ENCODE measurements around the gene TSEN34. TPM values are rescaled to one million over a fixed set of nuclear protein-coding genes. Genes with fewer than 3 reads are reported as not detected.
"Not testable (repeated sequence)": the region's sequence is repeated elsewhere in the genome, so short reads cannot be mapped to it uniquely, and the experiment has no call there.

The TSEN34 gene
- total RNA-seq, 3 donors from 2014 or later (not counting 1 experiment from before 2014, with no cell fraction given) = 11.5 to 16.7 (median 13.5) TPM

DNA sequence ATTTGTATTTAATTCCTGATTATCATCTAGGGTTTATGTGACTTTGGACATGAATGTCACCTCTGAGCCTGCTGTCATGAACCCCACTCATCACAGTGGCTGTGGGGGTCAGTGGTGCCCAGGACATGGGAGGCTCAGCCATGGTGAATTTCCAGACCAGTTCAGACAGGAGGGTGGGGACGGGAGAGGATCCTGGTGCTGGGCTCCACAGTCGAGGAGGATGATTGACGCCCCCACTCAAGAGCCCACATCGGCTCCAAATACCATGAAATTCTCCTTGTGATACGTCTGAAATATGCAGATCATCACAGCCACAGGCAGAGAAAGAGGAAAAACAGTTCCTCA is 32.8 kb downstream of the TSEN34 start:
- intact Hi-C loops (cut with micrococcal nuclease) = loop anchor here (2.0 kb wide), 1 partner anchor 23 kb away; no protein-coding TSS in a partner anchor
- WGBS (ENCODE audit: insufficient coverage) = 71% methylated on average over 4 of the region's 5 CpGs
- H3K4me1 Mint-ChIP-seq; H3K27me3 ChIP-seq (ENCODE audit: control insufficient read depth, insufficient read depth, low read length); H3K27ac ChIP-seq (ENCODE audit: low read length); H3K4me3 Mint-ChIP-seq; H3K36me3 ChIP-seq (ENCODE audit: control insufficient read depth, insufficient read depth, low read length); H3K27ac Mint-ChIP-seq; DNase-seq; H3K4me3 ChIP-seq (ENCODE audit: low read length); H3K9me3 ChIP-seq (ENCODE audit: control insufficient read depth, insufficient read depth, low read length); H3K9me3 Mint-ChIP-seq; H3K36me3 Mint-ChIP-seq; ATAC-seq: not testable (repeated sequence)
- peaks cover 14 to 15% of the 10 kb centered on the region in 2 donors for H3K27me3 Mint-ChIP-seq (ENCODE audit: low read depth in 2 of 2)
- H3K4me1 ChIP-seq (ENCODE audit: control insufficient read depth, insufficient read depth, low read length) = peaks cover 16% of the 10 kb centered on the region

GRCh38 chr19:54224619-54225018 is 33.5 kb downstream of the TSEN34 start:
- H3K4me3 Mint-ChIP-seq; H3K36me3 Mint-ChIP-seq; H3K9me3 ChIP-seq (ENCODE audit: control insufficient read depth, insufficient read depth, low read length); H3K4me3 ChIP-seq (ENCODE audit: low read length); H3K36me3 ChIP-seq (ENCODE audit: control insufficient read depth, insufficient read depth, low read length); ATAC-seq; DNase-seq; H3K4me1 Mint-ChIP-seq; H3K27ac Mint-ChIP-seq; H3K27me3 ChIP-seq (ENCODE audit: control insufficient read depth, insufficient read depth, low read length); H3K27ac ChIP-seq (ENCODE audit: low read length); H3K9me3 Mint-ChIP-seq; intact Hi-C loops (cut with micrococcal nuclease): not testable (repeated sequence)
- WGBS (ENCODE audit: insufficient coverage) = 88% methylated on average over 10 of the region's 10 CpGs
- H3K4me1 ChIP-seq (ENCODE audit: control insufficient read depth, insufficient read depth, low read length) = peaks cover 16% of the 10 kb centered on the region
- peaks cover 18 to 19% of the 10 kb centered on the region in 2 donors for H3K27me3 Mint-ChIP-seq (ENCODE audit: low read depth in 2 of 2)

DNA sequence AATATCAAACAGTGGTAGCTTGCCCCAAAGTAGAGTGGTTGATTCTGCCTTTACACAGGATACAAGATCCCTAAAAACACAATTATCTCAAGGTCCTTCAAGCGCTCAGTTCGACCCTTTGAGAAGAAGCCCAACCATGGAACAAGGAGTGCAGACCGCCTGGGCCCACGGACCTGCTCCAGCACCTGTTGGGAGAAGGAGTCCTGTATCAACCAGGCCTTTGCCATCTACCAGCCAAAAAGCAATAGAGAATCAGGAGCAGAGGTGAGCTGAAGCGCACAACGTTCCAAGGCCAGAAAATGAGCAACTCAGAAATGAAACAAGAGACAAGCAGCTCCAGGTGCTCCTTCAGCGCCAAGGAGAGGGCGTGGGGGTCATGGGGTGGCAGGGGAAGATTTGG is 38.0 kb downstream of the TSEN34 start:
- Mint-ChIP-seq H3K4me1 (peaks cover 5 to 6% of the 10 kb centered on the region in 2 donors), H3K36me3 (no peaks in the 10 kb centered on the region), H3K9me3 (no peaks in the 10 kb centered on the region), H3K4me3 (no peak overlapping the region), H3K27me3 (ENCODE audit: low read depth in 2 of 2) (peaks cover 20 to 32% of the 10 kb centered on the region in 2 donors), H3K27ac (no peak overlapping the region)
- no peak for ATAC-seq
- intact Hi-C loops (cut with micrococcal nuclease) = no loop called here
- H3K4me1 ChIP-seq (ENCODE audit: control insufficient read depth, insufficient read depth, low read length) = peaks cover 6% of the 10 kb centered on the region
- no peaks in the 10 kb centered on the region for H3K36me3 ChIP-seq (ENCODE audit: control insufficient read depth, insufficient read depth, low read length)
- DNase-seq = no peak
- H3K27ac ChIP-seq (ENCODE audit: low read length) = no peak overlapping the region
- no peaks in the 10 kb centered on the region for H3K9me3 ChIP-seq (ENCODE audit: control insufficient read depth, insufficient read depth, low read length)
- peaks cover 25% of the 10 kb centered on the region for H3K27me3 ChIP-seq (ENCODE audit: control insufficient read depth, insufficient read depth, low read length)
- 93% methylated on average over 8 of the region's 8 CpGs for WGBS (ENCODE audit: insufficient coverage)
- TF ChIP-seq CTCF (IDR thresholded peaks at IDR 0.05) = no peak
- H3K4me3 ChIP-seq (ENCODE audit: low read length) = no peak overlapping the region

- no peak overlapping the region for H3K27ac ChIP-seq (ENCODE audit: low read length)
- no peaks in the 10 kb centered on the region for H3K36me3 ChIP-seq (ENCODE audit: control insufficient read depth, insufficient read depth, low read length)
- ATAC-seq (no peak), DNase-seq (no peak)
- Mint-ChIP-seq H3K4me1 (peaks cover 5 to 6% of the 10 kb centered on the region in 2 donors), H3K36me3 (no peaks in the 10 kb centered on the region), H3K9me3 (no peaks in the 10 kb centered on the region), H3K4me3 (no peak overlapping the region), H3K27me3 (ENCODE audit: low read depth in 2 of 2) (peaks cover 23 to 39% of the 10 kb centered on the region in 2 donors), H3K27ac (no peak overlapping the region)
- no peak overlapping the region for H3K4me3 ChIP-seq (ENCODE audit: low read length)
- WGBS (ENCODE audit: insufficient coverage) = 92% methylated on average over 7 of the region's 7 CpGs
- no peaks in the 10 kb centered on the region for H3K9me3 ChIP-seq (ENCODE audit: control insufficient read depth, insufficient read depth, low read length)
- peaks cover 29% of the 10 kb centered on the region for H3K27me3 ChIP-seq (ENCODE audit: control insufficient read depth, insufficient read depth, low read length)
- TF ChIP-seq CTCF (IDR thresholded peaks at IDR 0.05) = no peak
- intact Hi-C loops (cut with micrococcal nuclease) = loop anchor here (2.0 kb wide), 1 partner anchor 19 kb away; no protein-coding TSS in a partner anchor
- H3K4me1 ChIP-seq (ENCODE audit: control insufficient read depth, insufficient read depth, low read length) = peaks cover 6% of the 10 kb centered on the region
These were observed 38.9 kb downstream of the TSEN34 start for GRCh38 chr19:54230031-54230430.
